MCF 10A (cell line): ENCODE data around the gene SGCD. TPM values are rescaled to one million over a fixed set of nuclear protein-coding genes. Genes with fewer than 3 reads are reported as not detected.

ENCODE experiments used
- BruUV-seq: library from RNA; stranded (reverse); fragments of 400-500 nt; replicated peaks from 2 replicates; lab custom pipeline; 2021; lab: Mats Ljungman, UMichigan
- CTCF ChIA-PET: fragments of 300-600 bp; sonication (Branson Sonifier 250); formaldehyde crosslinking; extraction: SDS; loops from one replicate; lab custom pipeline; 2021; ENCODE audit warnings: antibody characterized with exemption, inconsistent platforms; lab: Yijun Ruan, JAX
- POLR2A ChIA-PET: fragments of 300-600, 350-650 bp; sonication (Branson Sonifier 250); formaldehyde crosslinking; extraction: SDS; loops from one replicate; lab custom pipeline; 2020; ENCODE audit warnings: antibody characterized with exemption, inconsistent platforms; lab: Yijun Ruan, JAX
- DNase-seq: peaks from one replicate; pipeline ENCODE4 v3.0.0-alpha.2; 2018; ENCODE audit not compliant: unreplicated experiment
- H3K27ac Mint-ChIP-seq: one replicate; pipeline ENCODE4 v1.8.0; 2022; ENCODE audit warnings: mild to moderate bottlenecking, low read depth, mixed read lengths; ENCODE audit not compliant: unreplicated experiment
- H3K27me3 Mint-ChIP-seq: one replicate; pipeline ENCODE4 v1.8.0; 2022; ENCODE audit warnings: mixed read lengths; ENCODE audit not compliant: insufficient read depth, unreplicated experiment
- H3K36me3 Mint-ChIP-seq: one replicate; pipeline ENCODE4 v1.8.0; 2022; ENCODE audit warnings: mild to moderate bottlenecking, moderate library complexity, mixed read lengths; ENCODE audit not compliant: insufficient read depth, unreplicated experiment
- H3K4me1 Mint-ChIP-seq: one replicate; pipeline ENCODE4 v1.8.0; 2022; ENCODE audit warnings: mixed read lengths; ENCODE audit not compliant: insufficient read depth, unreplicated experiment
- H3K4me3 Mint-ChIP-seq: one replicate; pipeline ENCODE4 v1.8.0; 2022; ENCODE audit warnings: mild to moderate bottlenecking, moderate library complexity, mixed read lengths; ENCODE audit not compliant: unreplicated experiment
- H3K9me3 Mint-ChIP-seq: one replicate; pipeline ENCODE4 v1.8.0; 2022; ENCODE audit warnings: mixed read lengths; ENCODE audit not compliant: unreplicated experiment
- intact Hi-C: fragments of 100-400 bp; cut with micrococcal nuclease; formaldehyde crosslinking; loops from 2 replicates; pipeline ENCODE4 v1.14.1; 2022
- total RNA-seq: library from RNA; stranded (reverse); gene quantifications from 2 replicates; pipeline ENCODE4 v1.2.3, GENCODE V29; 2022
- TF ChIP-seq, protein P1 (sequence below): fragments of 200-600 bp; IDR thresholded peaks from one replicate; pipeline ENCODE4 v1.8.0; 2022; ENCODE audit warnings: antibody characterized with exemption, mild to moderate bottlenecking; ENCODE audit not compliant: unreplicated experiment

Gene SGCD
- total RNA-seq, 1 experiment from 2014 or later, result 0.14 TPM

DNA sequence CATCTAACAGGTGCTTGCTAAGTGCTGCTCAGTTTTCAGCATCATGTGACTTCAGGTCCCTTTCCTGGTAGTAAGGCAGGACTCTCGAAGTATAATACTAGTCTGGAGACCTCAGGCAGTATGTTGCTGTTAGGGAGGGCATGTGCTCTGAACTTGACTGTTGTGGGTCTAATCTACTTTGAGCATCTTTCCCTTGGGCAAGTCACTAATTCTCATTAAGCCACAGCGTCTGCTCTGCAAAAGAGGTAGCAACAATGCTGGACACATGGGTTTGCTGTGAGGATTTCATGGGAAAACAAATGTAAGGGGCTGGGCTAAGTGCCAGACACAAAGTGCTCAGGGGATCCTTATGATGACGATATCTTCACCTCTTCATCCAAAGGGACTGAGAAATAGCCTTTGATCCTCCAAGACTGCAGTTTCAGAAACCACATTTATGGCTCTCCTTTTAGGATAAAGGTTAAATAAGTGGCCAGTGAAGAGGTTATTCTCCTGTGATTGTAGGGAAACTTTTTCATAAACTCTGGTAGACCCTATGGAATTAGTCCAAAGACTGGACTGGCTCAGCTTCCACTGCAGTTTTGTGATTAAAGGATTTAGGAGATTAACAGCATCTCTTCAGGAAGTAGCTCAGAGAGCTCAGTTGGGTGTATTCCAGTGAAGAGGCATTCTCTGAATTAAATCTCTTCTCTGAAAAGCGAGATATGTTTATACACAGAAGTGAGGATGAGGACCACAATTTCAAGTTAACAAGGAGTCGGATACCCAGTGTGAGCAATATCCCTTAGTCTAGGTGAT, 216.6 kb downstream of the SGCD start:
- H3K4me1 Mint-ChIP-seq, result no peaks in the 10 kb centered on the region
- no peak overlapping the region for H3K27ac Mint-ChIP-seq
- H3K4me3 Mint-ChIP-seq, result no peak overlapping the region
- TF ChIP-seq, protein P1, sequence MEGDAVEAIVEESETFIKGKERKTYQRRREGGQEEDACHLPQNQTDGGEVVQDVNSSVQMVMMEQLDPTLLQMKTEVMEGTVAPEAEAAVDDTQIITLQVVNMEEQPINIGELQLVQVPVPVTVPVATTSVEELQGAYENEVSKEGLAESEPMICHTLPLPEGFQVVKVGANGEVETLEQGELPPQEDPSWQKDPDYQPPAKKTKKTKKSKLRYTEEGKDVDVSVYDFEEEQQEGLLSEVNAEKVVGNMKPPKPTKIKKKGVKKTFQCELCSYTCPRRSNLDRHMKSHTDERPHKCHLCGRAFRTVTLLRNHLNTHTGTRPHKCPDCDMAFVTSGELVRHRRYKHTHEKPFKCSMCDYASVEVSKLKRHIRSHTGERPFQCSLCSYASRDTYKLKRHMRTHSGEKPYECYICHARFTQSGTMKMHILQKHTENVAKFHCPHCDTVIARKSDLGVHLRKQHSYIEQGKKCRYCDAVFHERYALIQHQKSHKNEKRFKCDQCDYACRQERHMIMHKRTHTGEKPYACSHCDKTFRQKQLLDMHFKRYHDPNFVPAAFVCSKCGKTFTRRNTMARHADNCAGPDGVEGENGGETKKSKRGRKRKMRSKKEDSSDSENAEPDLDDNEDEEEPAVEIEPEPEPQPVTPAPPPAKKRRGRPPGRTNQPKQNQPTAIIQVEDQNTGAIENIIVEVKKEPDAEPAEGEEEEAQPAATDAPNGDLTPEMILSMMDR, result no peak
- ChIA-PET CTCF (no interaction called here), POLR2A (no interaction called here)
- no peak for DNase-seq
- H3K27me3 Mint-ChIP-seq, result no peaks in the 10 kb centered on the region
- BruUV-seq, result no TSS peak
- no peaks in the 10 kb centered on the region for H3K9me3 Mint-ChIP-seq
- H3K36me3 Mint-ChIP-seq, result no peaks in the 10 kb centered on the region
- intact Hi-C loops, result no loop called here

DNA sequence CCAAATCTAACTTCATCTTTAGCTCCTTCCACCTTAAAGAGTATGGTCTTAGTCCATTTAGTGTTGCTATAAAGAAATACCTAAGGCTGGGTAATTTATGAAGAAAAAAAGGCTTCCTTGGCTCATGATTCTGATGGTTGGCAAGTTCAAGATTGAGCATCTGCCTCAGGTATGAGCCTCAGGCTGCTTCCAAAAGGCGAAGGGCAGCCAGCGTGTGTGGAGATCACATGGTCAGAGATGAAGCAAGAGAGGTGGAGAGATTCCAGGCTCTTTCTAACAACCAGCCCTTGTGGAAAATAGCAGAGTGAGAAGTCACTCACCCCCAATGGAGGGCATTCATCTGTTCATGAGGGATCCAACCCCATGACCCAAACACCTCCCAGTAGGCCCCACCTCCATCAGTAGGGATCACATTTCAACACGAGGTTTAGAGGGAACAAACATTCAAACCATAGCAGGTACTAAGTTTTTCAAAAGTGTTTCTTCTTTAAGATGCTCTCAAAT, 225.9 kb downstream of the SGCD start:
- no TSS peak for BruUV-seq
- no peaks in the 10 kb centered on the region for H3K4me1 Mint-ChIP-seq

DNA sequence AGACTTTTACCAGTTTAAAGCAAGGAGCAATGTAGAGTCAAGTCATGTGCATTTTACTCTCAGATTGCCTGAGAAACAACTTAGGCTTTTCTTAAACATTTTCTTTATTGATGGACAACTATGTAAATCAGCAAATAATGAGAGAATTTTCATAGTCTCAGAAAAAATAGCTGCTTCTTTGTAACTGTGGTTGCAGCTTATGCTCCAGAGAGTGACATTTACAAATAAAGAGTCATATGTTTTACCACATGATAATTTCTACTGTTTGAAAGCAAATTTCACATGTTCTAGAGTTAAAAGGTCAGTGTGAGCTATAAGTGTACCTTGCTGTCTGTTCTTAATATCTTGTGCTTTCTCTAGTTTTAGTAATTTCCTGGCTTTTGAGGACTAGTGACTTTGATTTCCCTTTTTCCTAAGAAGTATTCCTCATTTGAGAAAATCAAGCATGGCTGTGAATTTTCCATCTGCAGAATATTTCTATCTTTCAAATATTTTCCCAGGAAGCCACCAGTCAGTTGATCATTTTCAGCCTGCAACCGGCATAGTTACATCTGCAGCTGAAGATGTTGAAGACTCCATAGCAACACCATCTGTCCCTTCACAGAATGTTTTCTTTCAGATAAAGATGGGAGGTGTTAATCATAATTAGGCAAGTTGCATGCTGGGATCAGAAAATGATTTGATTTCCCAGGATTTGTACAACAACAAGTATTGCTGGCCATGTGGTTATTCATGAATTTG, 229.9 kb downstream of the SGCD start:
- intact Hi-C loops, result no loop called here
- Mint-ChIP-seq H3K36me3 (no peaks in the 10 kb centered on the region), H3K9me3 (no peaks in the 10 kb centered on the region), H3K4me3 (no peak overlapping the region), H3K27ac (no peak overlapping the region), H3K4me1 (no peaks in the 10 kb centered on the region), H3K27me3 (no peaks in the 10 kb centered on the region)
- BruUV-seq, result no TSS peak
- ChIA-PET CTCF (interaction anchor here (0.6 to 0.8 kb wide), 2 partner anchors 15 to 67 kb away, joined by 3 read pairs; no protein-coding TSS in a partner anchor), POLR2A (no interaction called here)
- TF ChIP-seq, protein P1, result no peak
- no peak for DNase-seq

More for the DNA sequence above, 225.9 kb downstream of the SGCD start:
- Mint-ChIP-seq H3K36me3 (no peaks in the 10 kb centered on the region), H3K27ac (no peak overlapping the region), H3K4me3 (no peak overlapping the region), H3K27me3 (no peaks in the 10 kb centered on the region), H3K9me3 (no peaks in the 10 kb centered on the region)
- CTCF ChIA-PET, result no interaction called here
- TF ChIP-seq, protein P1, result no peak
- no peak for DNase-seq
- POLR2A ChIA-PET, result no interaction called here
- intact Hi-C loops, result no loop called here

DNA sequence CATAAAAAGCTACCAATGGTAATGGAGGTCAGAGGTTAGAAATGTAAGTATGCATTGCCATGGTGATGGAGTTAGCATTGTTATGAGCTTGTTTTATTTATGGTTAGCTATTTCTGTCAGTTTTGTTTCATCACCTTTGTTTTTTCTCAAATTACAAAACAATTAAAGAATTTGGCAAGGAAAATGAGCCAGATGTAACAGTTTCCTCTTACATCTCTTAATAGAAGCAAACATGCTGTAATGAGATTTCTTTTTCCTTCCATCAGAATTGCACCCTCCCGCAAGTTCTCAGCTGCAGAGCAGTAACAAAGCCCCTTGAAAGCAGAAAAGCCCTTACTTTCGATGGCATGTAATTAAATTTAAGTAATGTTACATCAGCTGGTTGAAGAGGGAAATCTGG, 233.0 kb downstream of the SGCD start:
- Mint-ChIP-seq H3K4me3 (no peak overlapping the region), H3K36me3 (no peaks in the 10 kb centered on the region), H3K9me3 (no peaks in the 10 kb centered on the region), H3K27ac (no peak overlapping the region), H3K4me1 (no peaks in the 10 kb centered on the region), H3K27me3 (no peaks in the 10 kb centered on the region)
- intact Hi-C loops, result no loop called here
- no peak for DNase-seq
- POLR2A ChIA-PET, result no interaction called here
- CTCF ChIA-PET, result interaction anchor here (0.6 kb wide), 1 partner anchor 35 kb away, joined by 3 read pairs; no protein-coding TSS in a partner anchor
- TF ChIP-seq, protein P1, result no peak
- BruUV-seq, result no TSS peak
